T-helper 1 cell treated with Interleukin-12 subunit alpha and Interleukin-12 subunit beta and Interleukin-4 antibody, amounts not matched to agents 30 ng/mL and 1 ng/mL, for 36 hours (primary cell): ENCODE results near the gene DNAJC3. TPM values are rescaled to one million over a fixed set of nuclear protein-coding genes. Genes with fewer than 3 reads are reported as not detected.
"Not testable (repeated sequence)": the region's sequence is repeated elsewhere in the genome, so short reads cannot be mapped to it uniquely, and the experiment has no call there.

ENCODE experiments used
- intact Hi-C: fragments of 100-400 bp; cut with micrococcal nuclease; formaldehyde crosslinking; loops from one replicate; pipeline ENCODE4 v1.15.1; 2024
- total RNA-seq: library from RNA; stranded (reverse); gene quantifications from 2 replicates; pipeline ENCODE4 v1.2.3, GENCODE V29; 2022

The DNAJC3 gene
- total RNA-seq, 1 donor from 2014 or later: 40.7 TPM

- intact Hi-C loops: not testable (repeated sequence)
Measured at GRCh38 chr13:95712846-95713245, 35.9 kb downstream of the DNAJC3 start.

- intact Hi-C loops: no loop called here
Measured at GRCh38 chr13:95713651-95714050, 36.7 kb downstream of the DNAJC3 start.

DNA sequence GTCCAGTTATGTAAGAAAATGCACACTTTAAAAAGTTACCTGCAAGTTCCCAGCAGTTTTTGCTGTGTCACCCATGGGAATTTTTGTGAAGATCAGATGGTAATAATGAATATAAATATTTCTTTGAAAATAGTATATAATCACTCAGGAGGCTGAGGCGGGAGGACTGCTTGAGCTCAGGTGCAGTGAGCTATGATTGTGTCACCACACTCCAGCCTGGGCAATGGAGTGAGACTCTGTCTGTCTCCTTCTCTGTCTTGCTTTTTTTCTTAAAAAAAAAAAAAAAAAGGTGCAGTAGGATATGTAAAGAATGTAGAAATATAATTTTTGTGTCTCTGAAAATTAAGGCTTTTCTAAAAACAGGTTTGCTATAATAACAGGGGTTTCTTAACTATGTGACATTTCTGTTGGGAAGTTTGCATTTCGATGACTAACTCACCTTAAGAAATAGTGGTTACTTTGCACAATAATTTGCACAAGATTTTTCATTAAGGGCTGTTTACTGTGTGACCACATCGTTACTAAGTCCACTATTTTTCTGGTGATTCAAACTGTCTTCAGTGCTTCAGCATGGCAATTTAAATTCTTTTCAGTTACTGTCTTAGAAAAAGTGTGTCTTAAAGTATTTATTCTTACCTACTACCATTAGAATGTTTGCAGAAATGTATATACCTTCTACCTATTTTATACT lies 37.3 kb downstream of the DNAJC3 start:
- intact Hi-C loops: no loop called here

DNA sequence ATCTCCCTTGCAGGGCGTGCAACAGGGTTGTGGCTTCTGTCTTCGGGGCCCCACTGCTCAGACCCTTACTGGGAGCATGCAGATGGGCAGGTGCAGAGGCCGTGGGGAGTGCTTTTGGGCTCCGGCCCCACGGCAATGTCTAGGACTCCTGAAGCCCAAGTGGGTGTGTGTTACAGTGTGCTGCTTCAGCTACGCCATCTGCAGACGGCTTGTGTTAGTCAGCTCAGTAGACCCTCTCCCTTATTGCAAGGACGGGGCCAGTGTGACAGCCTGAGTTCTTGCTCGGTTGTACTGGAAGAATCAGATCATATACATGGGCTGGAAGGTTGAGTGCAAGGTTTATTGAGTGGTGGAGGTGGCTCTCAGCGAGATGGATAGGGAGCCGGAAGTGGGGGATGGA lies 39.3 kb downstream of the DNAJC3 start:
- intact Hi-C loops: no loop called here

- intact Hi-C loops: no loop called here
Measured at GRCh38 chr13:95722241-95722640, 45.3 kb downstream of the DNAJC3 start.

DNA sequence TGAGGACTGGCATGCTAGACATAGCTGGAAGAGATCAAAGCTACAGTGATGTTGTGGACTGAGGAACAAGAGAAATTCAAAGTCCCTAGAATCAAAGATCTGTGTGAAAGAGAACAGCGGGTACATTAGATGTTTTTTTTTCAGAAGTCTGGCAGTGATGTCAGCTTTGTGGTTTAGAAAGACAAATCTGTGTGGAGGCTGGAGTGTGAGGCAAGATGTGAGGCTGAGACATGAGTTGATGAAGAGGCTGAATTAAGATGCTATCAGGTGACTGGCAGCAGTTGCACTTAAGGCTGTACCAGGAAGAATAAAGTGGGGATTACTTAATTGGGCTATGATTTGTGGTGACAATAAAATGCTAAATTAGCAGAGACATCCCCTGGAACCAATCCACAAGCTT lies 46.5 kb downstream of the DNAJC3 start:
- intact Hi-C loops: no loop called here

DNA sequence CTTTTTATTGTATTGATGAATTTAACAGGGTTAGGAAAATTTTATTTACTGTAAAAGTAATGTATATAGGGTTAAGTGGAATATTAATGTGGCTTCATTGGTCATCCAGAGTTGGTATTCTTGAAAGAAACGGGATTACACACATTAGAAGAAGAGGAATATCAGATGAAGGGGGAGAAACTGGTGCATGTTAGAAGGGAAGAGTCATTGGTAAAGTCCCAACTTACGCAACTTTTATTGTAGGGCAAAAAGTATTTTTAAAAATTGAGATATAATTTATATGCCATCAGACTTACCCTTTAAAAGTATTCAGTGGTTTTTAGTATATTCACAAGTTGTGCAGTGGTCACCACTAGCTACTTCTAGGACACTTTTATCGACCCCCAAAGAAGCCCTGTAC lies 47.3 kb downstream of the DNAJC3 start:
- intact Hi-C loops: no loop called here

GRCh38 chr13:95726876-95727275 lies 49.9 kb downstream of the DNAJC3 start:
- intact Hi-C loops: no loop called here

DNA sequence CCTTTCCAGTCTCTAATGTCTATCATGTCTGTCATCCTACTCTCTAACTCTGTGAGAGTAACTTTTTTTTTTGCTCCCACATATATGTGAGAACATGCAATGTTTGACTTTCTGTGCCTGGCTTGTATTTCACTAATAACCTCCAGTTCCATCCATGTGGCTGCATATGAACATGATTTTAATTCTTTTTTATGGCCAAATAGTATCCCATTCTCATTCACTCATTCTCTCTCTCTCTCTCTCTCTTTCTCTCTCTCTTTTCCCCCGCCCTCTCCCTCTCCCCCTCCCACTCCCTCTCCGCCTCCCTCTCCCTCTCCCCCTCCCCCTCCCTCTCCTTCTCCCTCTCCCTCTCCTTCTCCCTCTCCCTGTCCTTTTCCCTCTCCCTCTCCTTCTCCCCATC lies 52.0 kb downstream of the DNAJC3 start:
- intact Hi-C loops: no loop called here

GRCh38 chr13:95734124-95734523 lies 57.2 kb downstream of the DNAJC3 start:
- intact Hi-C loops: no loop called here

DNA sequence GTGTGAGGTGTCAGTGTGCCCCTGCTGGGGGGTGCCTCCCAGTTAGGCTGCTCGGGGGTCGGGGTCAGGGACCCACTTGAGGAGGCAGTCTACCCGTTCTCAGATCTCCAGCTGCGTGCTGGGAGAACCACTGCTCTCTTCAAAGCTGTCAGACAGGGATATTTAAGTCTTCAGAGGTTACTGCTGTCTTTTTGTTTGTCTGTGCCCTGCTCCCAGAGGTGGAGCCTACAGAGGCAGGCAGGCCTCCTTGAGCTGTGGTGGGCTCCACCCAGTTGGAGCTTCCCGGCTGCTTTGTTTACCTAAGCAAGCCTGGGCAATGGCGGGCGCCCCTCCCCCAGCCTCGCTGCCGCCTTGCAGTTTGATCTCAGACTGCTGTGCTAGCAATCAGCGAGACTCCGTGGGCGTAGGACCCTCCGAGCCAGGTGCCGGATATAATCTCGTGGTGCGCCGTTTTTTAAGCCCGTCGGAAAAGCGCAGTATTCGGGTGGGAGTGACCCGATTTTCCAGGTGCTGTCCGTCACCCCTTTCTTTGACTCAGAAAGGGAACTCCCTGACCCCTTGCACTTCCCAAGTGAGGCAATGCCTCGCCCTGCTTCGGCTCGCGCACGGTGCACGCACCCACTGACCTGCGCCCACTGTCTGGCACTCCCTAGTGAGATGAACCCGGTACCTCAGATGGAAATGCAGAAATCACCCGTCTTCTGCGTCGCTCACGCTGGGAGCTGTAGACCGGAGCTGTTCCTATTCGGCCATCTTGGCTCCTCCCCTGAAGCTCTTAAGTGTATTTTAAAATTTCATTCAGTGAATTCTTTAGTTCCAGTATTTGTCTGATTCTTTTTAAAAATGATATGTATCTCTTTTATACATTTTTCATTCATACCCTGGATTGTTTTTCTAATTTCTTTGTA lies 63.4 kb downstream of the DNAJC3 start:
- intact Hi-C loops: not testable (repeated sequence)

DNA sequence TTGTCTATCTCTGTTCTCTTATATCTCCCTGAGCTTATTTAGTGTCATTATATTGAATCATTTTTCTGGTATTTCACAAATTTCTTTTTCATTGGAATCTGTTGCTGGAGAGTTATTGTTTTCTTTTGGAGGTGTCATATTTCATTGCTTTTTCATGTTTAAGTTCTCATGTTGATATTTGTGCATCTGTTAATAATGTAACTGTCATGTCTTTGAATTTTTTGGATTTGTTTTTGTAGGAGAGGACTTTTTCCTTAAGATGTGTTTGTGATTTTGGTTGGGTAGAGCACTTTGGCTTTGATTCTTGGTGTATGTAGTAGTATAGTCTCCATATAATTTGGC lies 64.0 kb downstream of the DNAJC3 start:
- intact Hi-C loops: no loop called here

DNA sequence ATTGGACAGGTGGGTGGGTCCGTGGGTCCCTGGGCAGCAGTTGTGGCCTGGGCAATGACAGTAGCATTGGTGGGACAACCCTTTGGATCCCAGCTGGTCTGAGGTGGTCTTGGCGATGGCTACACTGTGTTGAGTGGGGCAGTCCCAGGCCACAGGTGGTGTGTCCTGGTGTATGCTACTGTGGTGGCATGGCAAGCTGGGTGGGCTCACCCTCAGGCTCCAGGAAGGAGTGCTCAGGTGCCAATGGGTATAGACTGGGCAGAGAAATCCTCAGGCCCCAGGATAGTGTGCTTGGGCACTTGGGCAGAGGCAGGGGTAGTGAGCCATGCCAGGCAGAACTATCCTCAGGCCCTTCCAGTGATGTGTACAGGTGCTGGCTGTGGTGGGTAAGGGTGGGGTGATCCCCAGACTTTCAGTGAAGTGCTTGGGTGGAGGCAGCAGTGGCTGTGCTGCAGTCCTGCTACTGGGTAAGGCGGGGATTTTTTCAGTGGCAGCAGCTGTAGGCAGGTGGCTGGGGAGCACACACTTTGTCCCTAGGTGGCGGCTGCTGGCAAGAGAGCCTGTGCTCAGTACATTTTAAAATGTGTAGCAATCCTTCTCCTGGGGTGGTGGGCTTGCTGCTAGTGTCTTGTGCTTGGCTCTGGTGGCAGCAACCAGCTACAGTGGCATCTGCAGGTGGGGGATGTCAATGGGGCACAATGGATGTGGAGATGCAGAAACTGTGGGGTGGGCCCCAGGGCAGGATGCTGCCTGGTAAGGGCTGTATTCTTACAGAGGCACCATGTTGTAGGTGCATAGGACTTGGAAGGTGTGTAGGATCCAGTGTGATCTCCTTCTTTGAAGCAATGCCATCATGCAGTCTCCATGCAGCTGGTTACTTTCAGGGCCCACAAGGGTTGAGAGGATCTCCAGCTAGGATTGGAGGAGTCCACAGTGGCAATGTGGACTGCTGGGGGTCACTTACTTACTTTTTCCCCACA lies 64.9 kb downstream of the DNAJC3 start:
- intact Hi-C loops: no loop called here

DNA sequence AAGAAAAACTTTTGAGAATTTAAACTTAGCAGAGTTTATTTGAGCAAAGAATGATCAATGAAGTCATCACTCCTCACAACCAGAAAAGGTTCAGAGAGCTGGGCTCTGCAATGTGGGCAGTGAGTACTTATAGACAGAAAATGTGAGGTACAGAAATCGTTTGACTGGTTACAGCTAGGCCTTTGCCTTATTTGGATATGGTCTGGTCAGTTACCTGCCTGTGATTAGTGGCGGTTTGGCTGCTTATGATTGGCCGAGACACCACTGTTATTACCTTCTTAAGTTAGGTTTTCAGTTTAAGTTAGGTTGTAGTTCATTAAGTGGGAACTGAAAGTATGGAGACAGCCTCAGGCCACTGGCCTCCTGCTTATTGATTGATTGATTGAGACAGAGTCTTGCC lies 66.3 kb downstream of the DNAJC3 start:
- intact Hi-C loops: no loop called here

DNA sequence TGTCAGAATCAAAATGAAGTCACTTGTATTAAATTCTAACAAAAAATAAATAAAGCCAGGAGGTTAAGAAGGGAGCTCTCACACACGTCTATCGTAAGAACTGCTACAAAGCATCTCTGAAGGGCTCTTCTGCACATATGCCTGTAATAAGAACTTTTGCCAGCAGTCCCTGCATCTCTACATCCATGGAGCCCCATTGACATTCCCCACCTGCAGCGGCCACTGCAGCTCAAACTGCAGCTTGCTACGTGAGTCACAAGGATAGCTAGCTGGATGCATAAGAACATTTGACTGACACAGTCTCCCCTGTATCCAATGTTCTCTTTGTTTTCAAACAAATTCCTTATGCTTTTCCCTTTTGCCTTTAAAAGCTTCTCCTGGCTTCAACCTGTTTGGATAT lies 68.3 kb downstream of the DNAJC3 start:
- intact Hi-C loops: no loop called here

GRCh38 chr13:95745752-95746151 lies 68.8 kb downstream of the DNAJC3 start:
- intact Hi-C loops: no loop called here

- intact Hi-C loops: no loop called here
Measured at GRCh38 chr13:95749545-95749944, 72.6 kb downstream of the DNAJC3 start.

DNA sequence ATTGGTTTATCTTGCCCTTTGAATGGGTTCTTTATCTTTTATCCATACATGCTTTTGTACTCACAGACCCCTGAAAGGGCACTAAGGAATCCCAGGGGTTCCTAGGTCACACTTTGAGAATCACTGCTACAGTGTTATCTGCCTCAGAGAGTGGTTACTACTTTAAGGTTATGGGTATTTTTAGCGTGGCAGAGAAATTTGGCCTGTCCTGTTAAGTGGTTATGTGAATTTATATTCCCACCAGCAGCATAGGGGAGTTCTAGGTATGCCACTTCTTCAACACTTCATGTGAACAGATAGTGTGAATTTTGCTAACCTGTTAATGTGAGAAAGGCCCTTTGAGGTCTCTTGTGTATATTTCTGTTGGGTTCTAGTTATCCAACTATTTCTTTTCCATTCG lies 75.7 kb downstream of the DNAJC3 start:
- intact Hi-C loops: no loop called here

DNA sequence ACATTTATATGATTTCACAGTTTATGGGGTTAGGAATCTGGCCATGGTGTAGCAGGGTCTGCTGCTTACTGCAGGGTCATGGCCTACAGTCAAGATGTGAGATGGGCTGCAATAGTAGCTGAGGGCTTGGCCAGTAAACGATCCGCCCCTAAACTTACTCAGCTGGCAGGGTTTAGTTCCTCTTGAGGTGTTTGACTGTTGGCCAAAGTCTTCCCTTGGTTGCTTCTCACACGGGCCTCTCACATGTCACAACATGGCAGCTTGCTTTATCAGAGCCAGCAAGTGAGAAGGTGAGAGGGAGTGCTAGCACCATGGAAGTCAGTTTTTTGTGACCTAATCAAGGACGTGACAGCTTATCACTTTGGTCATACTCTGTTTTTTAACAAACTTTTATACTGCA lies 77.1 kb downstream of the DNAJC3 start:
- intact Hi-C loops: no loop called here

- intact Hi-C loops: no loop called here
Measured at GRCh38 chr13:95756072-95756471, 79.1 kb downstream of the DNAJC3 start.

- intact Hi-C loops: not testable (repeated sequence)
Measured at GRCh38 chr13:95762626-95763025, 85.7 kb downstream of the DNAJC3 start.

GRCh38 chr13:95763601-95764000 lies 86.7 kb downstream of the DNAJC3 start:
- intact Hi-C loops: no loop called here
